NK-92 treated with Interleukin-12 subunit alpha and Interleukin-12 subunit beta, amount 100 ng/mL, for 24 hours (cell line): ENCODE measurements around the gene NPIPB8.
"Not testable (repeated sequence)": the region's sequence is repeated elsewhere in the genome, so short reads cannot be mapped to it uniquely, and the experiment has no call there.

Experiments
- DNase-seq: peaks from one replicate; lab custom pipeline; 2025; lab: John Stamatoyannopoulos, UW

NPIPB8 gene

DNA sequence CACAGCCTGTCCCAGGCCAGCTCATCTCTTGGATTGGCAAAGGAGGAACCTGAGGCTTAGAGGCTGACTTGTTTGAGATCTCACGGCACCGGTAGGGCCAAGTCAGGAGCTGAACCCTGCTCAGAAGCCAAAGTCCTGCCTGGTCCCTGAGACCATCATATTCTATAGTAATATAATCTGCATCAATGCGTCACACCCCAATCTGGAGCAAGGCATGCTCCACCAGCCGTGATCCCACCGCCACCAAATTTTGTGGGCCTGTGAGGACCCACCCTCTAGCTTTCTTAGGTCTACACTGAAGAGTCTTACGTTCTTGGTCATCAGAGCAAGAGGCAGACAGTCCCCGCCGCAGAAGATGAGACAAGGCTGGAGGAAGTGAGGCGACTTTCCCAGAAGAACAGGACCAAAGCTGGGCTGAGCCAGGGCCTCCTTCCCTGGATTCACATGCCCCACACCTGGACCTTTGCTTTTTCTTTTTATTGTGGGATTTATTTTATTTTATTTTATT is 30.7 kb upstream of the NPIPB8 start:
- DNase-seq = no peak

DNA sequence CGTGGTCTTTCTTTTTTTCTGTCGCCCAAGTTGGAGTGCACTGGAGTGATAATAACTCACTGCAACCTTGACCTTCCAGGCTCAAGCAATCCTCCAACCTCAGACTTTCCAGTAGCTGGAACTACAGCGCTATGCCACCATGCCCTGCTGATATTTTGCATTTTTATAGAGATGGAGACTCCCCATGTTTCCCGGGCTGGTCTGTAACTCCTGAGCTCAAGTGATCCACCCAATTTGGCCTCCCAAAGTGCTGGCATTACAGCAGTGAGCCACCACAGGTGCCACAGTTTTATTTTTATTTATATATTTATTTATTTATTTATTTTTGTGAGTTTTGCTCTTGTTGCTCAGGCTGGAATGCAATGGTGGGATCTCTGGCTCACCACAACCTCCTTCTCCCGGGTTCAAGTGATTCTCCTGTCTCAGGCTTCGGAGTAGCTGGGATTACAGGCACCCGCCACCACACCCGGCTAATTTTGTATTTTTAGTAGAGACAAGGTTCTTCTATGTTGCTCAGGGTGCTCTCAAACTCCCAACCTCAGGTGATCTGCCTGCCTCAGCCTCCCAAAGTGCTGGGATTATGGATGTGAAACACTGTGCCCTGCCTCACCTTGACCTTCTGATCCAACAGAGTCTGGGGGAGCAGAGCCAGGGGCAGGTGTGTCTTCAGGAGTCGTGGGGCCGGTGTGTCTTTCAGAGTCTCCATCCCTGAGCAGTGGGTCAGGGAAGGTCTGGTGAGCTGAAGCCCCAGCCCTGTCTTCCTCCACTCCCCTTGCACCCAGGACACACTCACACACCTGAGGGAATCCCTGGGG is 30.0 kb upstream of the NPIPB8 start:
- not testable (repeated sequence) for DNase-seq

GRCh38 chr16:28608496-28608808 is 29.4 kb upstream of the NPIPB8 start:
- not testable (repeated sequence) for DNase-seq

DNA sequence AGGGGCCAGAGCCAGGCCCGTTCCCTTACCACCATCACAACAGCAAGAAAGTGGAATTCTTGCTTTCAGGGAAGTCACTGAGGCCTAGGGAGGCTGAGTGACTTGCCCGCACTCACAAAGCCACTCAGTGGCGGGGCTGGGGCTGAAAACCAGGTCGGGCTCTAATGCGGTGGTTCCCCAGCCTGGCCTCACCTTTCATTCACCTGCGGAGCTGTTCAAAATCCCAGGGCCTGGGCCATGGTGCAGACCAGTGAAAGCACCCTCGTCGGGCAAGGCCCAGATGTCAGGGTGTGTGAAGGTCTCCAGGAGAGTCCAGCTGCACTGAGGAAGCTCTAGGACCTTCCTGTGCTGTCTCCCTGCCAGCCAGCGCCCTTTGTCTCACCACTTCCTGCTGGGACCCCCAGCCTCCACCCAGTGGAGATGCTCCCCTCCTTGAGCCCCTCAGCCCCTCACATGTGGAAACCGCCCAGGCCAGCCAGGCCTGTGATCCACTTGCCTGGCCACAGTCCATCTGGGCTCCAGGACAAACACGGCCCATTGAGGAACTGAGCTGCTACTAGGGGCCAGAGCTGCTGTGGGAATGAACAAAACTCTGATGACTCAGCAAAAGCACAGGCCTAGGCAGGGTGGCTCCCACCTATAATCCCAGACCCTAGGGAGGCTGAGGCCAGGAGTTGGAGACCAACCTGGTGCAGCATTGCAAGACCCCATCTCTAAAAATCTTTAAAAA is 28.8 kb upstream of the NPIPB8 start:
- DNase-seq = not testable (repeated sequence)

DNA sequence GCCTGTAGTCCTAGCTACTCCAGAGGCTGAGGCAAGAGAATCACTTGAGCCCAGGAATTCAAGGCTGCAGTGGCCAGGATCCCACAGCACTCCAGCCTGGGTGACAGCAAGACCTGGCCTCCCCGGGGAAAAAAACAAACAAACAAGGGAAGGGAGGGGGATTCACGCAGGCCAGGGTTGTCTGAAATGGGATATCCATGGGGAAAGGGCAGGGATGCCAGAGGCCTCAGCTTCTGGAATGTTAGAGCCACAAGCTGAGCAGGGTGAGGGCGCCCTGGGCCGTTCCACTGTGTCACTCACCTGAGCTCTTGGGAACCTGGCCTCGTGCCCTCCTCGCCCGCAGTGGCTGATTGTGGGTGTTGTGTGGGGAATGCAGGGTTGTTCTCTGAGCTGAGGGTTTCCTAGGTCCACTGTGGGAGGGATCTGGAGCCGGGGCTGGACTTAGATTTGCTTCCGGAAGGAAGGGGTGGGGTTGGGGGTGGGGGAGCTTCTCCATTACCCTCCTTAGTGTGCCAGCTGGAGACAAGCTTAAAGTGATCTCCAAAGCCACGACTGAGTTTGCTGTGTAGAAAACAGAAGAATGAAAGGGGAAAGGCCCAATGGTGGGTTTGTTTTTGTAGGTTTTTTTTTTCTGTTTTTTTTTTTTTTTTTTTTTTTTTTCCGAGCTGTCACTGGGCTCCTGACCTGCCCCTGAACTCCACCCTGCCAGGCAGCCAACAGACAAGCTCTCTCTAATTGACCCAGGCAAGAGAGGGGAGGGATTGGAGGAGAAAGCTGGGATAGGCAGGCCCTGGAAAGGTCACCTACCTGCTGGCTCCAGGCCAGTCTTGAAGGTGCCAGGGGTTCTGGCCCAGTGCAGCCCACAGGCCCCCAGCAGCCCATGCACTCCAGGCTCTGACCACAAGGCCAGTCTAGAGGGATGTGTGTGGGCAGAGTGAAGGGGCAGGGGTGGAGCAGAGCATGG is 28.0 kb upstream of the NPIPB8 start, which contains the start of gene SULT1A1:
SULT1A1 (minus strand) TSS at position 414 of the 964 bp plus-strand sequence. CDS start 1,189 bp downstream, outside the sequence.
- DNase-seq = no peak

- DNase-seq = no peak
These were observed 27.2 kb upstream of the NPIPB8 start for GRCh38 chr16:28610595-28611191.

- DNase-seq = not testable (repeated sequence)
These were observed 25.2 kb upstream of the NPIPB8 start for GRCh38 chr16:28612359-28613280.

- not testable (repeated sequence) for DNase-seq
These were observed 24.0 kb upstream of the NPIPB8 start for GRCh38 chr16:28613912-28614311.

- not testable (repeated sequence) for DNase-seq
These were observed 23.3 kb upstream of the NPIPB8 start for GRCh38 chr16:28614561-28614960.

DNA sequence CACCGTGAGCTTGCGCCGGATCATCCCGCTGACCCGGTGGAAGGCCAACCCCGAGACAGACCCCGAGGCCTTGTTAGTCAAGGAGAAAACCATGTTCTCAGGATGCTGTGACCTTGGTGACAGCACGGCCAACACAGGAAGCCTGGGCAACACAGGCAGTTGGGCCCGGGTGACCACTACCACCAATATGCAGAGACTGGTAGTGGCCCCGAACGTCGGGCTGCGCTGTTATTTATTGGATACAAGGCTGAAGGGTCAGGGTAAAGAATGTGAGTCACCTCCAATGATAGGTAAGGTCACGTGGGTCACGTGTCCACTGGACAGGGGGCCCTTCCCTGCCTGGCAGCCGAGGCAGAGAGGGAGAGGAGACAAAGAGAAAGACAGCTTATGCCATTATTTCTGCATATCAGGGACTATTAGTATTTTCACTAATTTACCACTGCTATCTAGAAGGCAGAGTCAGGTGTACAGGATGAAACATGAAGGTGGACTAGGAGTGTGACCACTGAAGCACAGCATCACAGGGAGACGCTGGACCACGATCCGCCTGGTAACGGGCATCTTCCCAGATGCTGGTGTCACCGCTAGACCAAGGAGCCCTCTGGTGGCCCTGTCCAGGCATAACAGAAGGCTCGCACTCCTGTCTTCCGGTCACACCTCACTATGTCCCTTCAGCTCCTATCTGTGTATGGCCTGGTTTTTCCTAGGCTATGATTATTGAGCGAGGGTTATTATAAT is 22.2 kb upstream of the NPIPB8 start:
- DNase-seq = not testable (repeated sequence)

DNA sequence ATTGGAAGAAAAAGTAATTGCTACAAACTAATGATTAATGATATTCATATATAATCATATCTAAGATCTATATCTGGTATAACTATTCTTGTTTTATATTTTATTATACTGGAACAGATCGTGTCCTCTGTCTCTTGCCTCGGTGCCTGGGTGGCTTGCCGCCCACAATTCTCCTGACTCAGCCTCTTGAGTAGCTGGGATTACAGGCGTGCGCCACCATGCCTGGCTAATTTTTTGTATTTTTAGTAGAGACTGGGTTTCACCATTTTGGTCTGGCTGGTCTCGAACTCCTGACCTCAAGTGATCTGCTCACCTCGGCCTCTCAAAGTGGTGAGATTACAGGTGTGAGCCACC is 21.7 kb upstream of the NPIPB8 start:
- not testable (repeated sequence) for DNase-seq

DNA sequence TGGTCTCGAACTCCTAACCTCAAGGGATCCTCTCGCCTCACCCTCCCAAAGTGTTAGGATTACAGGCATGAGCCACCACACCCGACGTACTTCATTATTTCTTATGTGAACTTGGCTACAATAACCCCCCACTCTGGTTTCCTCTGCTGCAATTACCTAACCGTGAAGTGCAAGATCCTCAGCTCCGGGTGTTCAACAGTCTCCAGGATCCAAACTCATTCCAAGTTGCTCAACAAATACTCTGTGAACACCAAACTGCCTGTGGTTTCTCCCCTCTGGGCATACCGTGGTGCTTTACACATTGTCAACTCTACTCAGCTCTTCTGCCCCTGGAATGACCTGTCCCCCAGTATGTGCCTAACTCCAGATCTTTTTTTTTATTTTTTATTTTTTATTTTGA is 21.2 kb upstream of the NPIPB8 start:
- DNase-seq = no peak

- no peak for DNase-seq
These were observed 20.0 kb upstream of the NPIPB8 start for GRCh38 chr16:28617874-28618273.

DNA sequence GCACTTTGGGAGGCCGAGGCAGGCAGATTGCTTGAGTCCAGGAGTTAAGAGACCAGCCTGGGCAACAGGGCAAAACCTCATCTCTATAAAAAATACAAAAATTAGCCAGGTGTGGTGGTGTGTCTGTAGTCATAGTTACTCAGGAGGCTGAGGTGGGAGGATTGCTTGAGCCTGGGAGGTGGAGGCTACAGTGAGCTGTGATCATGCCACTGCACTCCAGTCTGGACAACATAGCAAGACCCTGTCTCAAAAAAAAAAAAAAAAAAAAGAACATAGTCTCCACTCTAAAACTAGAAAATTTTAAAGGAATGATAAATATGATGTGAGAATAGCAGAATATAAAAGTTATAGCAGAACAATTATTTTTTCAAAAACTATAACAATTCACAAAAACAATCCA is 17.5 kb upstream of the NPIPB8 start:
- DNase-seq = not testable (repeated sequence)

DNA sequence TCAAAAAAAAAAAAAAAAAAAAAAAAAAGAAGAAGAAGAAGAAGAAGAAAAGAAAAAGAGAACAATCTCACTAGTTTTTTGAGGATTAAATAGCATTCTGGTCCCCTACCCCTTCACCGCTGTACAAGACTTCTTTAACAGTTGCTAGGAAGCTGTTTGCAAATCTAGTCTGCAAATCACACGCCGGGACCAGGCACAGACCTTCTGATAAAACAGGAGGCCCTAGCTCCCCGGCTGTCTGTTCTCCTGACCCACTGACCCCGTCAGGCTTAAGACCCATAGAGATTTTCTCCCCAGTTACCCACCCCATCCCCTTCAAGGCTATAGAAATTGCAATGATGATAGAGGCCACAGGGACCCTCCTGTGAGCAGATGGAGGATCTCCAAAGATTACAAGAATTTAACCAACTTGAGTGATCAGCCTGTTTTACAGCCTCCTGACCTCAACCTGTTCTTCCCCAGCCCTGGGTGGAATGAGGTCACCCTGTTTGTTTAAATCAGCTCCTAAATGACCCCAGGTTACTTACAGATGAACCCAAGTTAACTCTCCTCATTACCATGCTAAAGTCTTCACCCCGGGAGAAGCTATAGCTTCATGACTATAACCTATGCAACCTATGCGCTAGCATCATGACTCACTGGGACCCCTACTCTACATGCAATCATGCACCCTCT is 16.2 kb upstream of the NPIPB8 start:
- DNase-seq = no peak

DNA sequence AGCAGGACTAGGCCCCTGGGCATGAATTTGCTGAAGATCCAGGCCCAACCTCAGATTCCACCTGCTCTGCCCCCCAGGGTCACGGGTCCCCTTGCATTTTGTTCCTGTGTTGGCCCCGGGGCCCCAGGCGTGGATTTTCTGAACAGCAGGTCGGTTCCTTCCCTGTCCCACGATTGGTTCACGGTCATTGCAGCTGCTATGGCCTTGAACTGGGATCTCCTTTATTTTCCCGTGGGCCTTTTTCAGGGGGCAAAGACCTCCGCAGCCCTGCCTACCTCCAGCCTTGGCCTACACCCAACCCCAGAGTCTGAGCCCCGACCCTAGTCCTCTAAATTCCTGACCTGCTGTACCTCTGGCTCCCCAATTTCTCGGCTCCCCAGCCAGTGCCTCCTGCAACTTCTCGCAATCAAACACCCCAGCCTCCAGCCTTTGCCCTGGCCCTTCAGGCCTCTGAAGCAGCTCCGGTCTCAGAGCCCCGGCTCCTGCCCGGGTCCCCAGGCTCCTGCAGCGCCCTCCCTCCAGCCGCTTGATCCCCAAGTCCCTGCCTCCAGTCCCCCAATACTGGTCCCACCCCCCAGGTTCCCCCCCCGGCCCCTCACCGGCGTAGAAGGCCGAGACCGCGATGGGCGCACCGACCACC is 15.2 kb upstream of the NPIPB8 start:
- DNase-seq = not testable (repeated sequence)

DNA sequence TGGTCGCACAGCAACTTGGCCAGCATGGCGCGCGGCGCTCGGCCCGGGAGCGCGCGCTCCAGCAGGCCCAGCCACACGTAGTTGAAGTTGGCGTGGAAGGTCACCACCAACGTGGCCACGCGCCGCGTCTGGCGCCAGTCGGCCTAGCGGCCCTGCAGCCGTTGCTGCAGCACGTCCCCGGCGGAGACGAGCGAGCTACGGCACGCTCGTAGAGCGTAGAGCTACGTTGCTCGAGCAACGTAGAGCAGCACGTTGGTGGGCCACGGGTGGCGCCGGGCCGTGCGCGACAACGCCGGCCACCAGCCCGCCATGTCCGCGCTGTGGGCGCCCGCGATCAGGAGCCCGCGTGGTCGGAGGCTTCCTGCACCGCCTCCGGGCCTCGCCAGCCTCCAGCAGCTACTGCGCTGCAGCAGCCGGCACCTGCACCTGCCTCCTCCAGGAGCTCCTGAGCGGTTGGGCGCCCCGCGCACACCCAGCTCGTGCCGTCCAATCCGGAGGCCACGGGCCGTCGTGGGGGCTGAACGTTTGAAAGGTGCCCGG is 14.6 kb upstream of the NPIPB8 start:
- peak; percentile 38 for DNase-seq

DNA sequence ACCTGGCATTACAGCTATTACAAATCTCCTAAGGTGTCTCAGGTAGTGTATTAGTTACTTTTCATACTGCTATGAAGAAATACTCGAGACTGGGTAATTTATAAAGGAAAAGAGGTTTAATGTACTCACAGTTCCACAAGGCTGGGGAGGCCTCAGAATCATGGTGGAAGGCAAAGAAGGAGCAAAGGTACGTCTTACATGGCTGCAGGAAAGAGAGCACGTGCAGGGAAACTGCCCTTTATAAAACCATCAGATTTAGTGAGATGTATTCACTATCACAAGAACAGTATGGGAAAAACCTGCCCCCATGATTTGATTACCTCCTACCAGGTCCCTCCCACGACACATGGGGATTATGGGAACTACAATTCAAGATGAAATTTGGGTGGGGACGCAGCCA is 7.0 kb upstream of the NPIPB8 start:
- not testable (repeated sequence) for DNase-seq
